Limb (tissue), 2 donors: Measurements from ENCODE around the gene SCEL.

Experiments used
- DNase-seq, 2 donors: peaks; one replicate each; pipeline ENCODE4 v3.0.0-alpha.2; 2016; ENCODE audit errors: extremely low spot score in 2 of 2

SCEL gene

DNA sequence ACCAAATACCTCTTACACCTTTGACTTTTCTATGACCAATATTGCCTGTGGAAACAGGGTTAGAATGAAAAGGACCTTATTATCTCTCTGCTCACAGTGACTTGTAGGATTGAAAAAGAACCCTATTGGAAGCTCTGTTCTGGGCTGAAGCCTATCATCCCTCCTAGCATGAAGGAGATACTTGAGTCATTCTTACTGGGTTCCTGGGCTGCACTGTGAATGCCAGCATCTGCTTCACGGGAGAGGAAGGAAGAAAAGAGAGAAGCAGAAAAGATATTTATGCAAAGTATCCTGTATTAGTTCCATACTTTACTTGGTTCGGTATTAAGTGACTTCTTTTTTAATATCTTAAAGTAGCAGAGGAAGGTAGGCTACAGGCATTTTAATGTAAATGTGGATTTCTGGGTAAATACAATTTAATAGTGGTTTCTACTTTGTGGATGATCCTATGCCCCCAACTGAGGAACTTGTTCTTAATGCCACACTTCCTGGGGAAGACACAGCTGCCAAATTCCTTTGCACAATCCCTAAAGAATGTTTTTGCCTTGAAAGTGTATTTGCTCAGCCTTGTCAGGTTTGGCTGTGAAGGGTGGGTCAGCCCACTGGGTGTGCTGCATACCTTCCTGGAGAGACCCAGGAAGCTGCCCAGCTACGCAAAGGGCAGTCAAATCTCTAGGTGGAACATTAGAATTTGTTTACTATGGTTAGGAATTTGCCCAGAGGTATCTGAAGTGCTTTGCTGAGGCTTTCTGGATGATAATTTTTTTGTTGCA is 13.7 kb upstream of the SCEL start:
- DNase-seq: no peak

DNA sequence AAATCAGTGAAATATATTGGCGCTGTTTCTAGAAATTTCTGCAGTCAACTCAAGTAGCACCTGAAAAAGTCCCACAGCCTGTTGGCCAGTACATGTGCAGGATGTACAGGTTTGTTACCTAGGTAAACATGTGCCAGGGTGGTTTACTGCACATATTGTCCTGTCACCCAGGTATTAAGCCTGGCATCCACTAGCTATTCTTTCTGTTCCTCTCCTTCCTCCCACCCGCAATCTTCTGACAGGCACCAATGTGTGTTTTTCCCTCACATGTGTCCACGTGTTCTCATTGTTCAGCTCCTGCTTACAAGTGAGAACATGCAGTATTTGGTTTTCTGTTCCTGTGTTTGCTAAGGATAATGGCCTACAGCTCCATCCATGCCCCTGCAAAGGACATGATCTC is 13.1 kb upstream of the SCEL start:
- DNase-seq: no peak

DNA sequence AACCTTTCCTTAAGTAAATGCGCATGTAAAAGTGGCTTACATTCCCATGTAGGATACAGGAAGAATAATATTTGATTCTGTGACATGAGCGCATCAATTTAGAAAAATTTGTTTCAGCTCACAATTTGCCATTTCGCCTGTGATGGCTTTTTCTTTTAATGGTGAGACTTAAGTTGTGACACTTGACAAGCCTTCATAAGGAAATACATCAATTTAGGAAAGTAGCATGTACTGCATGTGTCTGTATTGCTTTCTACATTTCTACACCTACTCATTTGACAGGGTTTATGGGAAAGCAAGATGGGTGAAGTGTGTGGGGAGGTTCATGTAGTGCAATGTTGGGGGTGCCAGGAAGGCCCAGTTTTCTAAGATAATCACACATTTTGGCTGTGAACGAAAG is 12.1 kb upstream of the SCEL start:
- DNase-seq: no peak

DNA sequence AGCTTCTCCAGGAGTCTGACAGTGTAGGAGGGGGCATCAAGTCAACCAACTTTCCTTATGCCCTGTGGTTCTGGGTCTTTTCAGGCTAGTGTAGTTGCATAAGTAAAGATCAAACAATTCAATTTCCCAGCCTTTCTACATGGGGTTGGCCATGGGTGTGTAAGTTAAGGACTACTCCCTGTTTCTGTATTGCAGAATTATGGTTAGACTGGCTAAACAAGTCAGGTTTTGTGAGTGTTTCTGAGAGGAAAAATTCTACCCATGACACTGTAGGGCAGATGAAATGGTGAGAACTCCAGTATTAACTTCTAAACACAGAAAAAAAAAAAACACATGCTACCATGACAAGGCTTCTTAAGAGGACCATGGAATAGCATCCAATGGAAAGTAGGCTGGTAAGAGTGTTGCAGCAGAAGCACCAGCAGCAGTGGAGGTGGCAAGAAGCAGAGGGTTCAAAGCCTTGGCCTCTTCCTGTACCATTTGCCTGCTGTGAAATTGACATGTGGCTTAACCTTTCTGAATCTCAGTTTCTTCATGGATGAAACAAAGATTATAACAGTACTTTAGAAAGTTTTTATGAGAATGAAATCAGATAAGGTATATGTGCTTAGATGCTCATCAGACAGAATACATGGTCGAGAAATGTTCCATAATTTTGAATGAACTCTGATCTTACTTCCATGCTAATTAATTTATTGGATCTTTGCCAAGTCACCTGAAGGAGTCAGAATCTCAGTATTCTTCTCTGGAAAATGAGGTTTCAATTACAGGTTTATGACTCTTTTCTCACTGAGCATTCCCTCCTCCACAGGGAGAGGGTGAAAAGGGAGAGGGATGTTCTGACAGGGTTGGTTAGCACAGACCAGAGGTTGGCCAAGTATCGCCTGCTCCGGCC is 11.4 kb upstream of the SCEL start:
- DNase-seq: no peak

DNA sequence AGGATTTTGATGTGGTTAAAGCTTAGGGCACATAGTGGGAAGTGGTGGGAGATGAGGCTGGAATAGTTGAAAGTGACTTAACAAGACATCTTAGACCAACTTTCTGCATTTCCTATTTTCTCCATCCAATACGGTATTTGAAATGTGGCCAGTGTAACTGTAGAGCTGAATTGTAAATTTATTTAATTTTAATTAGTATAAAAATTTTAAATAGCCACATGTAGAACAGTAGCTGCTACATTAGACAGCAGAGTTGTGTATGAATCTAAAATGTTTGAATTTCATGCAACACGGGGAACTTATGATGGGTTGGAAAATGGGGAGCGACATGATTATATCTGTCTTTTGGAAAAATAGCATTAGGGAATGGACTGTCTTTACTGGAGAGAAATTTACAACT is 7.1 kb upstream of the SCEL start:
- no peak for DNase-seq

DNA sequence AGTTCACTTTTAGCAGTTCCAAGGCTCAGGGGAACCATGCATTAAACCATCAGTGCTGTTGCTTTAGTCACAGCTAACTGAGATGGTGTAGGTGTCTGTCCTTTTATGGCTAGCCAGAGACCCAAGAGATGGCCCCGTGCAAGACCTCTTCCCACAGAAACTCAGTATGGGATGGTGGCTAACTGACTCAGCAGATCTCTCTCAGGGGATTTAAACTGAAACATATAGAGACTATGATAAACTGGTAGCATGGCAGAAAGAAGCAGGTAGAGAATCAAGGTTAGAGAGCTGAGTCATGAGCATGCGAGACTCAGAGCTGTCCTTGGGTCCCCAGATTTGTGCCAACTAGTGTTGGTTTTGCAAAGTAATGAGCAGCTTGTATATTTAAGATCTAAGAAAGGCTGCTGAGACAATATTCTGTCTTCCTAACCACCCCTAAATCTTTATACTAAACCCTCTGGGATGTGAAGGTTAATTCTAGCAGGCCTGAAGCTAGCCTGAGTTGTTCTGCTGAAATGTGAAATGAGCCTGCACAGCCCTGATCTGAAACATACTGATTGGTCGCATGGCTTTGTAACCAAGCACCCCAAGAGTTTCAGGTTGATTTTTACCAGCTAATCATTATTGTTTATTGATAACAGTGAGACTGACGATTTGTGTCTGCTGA is 6.5 kb upstream of the SCEL start:
- DNase-seq: no peak

DNA sequence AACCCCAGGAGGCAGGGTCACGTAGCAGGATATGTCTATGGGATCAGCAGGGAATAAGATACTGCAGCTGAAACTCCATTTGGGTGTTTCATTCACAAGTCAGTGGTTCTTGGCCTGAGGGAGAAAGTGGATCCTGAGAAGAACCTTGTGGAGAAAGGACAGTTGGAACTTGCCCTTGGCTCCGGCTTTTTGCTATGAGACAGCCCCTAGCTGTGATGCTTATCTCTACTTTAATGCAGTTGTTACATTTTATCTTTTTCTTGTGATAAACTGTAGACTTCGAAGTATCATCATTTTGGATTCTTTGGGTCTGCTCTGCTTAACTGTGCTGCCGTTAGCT is 6.0 kb upstream of the SCEL start:
- DNase-seq: no peak

DNA sequence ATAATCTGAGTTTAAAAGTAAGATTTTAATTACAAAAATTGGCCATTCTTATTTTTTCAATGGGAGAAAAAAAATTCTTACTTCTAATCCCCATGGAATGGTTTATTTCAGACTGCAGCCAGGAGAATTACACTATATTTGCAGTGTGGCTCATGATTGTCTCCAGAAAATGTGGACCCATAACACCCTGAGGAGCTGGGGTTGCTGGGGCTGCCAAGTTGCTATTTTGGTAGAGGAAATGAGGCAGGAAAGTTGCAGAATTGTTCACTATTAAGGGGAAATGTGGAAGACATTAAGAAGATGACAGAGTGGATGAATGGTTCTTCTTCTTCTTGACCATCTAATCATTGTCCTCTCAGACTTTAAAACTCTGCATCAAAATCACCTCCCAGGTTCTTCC is 4.6 kb upstream of the SCEL start:
- DNase-seq: no peak

DNA sequence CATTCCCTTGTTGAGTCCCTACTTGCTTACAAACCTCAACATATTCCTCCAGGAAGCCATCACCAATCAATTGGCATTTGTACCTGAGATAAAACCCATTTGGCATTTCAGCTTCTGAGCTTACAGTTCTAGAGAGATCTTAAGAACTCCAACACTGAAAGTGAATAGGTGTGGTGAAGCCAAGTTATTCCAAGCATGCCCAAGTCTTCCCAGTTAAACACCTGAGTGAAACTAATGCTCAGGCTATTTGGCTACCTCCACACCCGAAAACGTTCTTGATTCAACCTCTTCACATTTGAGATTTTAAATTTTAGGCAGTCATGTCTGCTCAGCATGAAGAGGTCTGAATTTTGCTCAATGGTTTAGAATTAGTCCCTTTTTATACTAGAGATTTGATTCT is 2.5 kb upstream of the SCEL start:
- no peak for DNase-seq

DNA sequence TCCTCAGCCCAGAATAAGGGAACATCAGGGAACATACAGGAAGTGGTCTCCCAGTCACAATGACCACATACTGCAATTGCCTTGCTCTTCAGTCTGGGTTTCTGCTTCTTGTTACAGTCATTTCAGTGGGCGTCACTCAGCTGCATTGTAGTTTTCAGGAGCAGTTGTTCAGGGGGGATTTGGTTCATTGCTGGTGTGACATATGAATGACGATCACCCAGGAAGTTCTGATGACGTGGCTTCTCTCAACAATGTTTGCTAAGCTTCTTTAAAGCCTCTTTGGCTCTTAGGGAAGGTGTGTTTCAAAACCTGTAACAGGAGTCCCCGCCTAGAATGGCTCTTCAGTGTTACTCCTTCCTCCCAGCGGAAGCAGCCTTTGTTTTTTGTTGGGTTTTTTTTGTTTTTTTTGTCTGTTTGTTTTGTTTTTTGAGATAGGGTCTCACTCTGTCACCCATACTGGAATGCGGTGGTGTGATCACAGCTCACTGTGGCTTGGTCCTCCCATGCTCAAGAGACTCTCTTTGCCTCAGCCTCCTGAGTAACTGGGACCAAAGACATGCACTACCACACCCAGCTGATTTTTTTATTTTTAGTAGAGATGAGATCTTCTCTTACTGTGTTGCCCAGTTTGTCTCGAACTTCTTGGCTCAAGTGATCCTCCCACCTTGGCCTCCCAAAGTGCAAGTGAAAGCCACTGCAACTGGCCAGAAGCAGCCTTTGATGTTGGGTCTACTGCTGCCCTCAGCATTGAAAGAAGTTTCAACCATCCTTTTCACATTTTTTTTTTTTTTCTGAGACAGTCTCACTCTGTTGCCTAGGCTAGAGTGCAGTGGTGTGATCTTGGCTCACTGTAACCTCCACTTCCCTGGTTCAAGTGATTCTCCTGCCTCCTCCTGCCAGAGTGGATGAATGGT is 1.4 kb upstream of the SCEL start:
- no peak for DNase-seq

DNA sequence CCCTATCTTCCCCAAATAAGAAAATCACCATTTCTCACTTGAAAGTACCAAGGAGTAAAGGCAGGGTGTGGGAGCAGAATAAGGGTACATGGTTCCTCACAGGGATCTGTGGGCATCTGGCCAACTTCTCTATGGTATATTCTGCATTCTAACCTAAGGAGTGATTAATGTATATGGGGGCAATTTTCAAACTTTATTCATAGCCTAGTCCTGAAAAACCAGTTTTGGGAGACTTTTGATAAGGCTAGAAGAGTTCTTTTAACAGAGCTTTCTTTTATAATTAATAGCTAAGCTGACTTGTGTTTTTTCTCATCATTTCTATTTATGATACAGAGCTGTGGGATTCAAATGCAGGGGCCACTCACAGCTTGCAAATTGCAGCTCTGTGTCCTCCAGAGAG is 852 bp downstream of the SCEL start:
- DNase-seq: no peak

DNA sequence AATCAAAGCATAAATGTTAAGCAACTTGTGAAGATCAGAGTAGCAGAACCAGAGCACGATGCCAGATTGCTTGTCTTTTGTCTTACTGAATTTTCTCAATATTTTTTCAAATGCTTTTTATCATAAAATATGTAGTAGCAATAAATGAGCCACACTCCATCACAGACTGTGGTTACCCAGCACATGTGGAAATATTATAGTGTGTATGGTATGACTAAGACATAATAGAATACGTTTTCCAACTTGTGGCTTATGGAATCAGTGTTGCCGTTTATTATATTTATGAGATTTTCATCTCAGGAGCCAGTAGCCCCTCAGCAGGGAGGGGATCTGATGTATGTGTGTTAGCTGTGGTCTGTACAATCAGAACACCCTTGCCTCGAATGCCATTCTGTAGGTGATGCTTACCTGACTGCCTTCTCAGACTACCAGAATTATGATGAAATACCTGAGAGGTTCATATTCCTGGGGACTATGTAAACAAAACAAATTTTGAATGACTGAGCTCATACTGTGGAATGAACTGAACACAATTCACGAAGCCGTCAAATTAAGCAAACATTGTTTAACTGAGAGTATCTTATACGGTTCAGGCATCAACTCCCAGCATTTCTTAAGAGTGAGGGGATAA is 1.9 kb downstream of the SCEL start:
- no peak for DNase-seq

DNA sequence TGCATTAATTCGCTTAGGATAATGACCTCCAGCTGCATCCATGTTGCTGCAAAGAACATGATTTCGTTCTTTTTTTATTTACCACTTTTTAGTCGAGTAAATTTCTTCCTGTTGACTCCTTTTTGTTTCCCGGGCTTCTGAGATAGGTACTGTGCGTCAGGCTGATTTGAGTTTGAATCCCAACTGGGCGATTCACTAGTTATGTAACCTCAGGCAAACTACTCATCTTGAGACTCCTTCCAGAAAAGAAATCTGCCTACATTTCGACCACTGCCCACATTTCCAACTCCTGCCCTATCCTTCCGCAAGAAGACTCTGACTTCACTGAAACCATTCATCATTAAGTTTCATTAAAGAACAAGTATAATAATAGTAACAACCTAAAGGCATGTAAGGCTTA is 8.2 kb downstream of the SCEL start:
- DNase-seq: no peak

DNA sequence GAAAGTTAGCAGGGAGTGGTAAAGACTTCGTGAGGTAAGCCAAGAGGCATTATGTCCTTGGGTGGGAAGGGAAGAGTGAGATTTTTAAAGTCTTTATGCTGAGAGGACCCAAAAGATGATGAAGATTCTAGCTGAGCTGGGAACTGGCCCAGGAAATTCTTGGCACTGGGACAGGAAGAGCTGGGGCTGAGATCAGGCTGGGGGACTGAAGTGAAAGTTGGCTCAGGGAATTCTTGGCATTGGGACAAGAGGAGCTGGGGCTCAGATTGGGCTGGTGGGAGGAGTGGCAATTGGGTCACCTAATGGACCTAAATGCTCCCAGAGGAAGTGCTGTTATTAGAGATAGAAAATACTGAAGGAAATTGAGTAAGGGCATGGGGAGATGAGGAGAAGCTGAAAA is 8.8 kb downstream of the SCEL start:
- peak; percentile 70 to 77 for DNase-seq

DNA sequence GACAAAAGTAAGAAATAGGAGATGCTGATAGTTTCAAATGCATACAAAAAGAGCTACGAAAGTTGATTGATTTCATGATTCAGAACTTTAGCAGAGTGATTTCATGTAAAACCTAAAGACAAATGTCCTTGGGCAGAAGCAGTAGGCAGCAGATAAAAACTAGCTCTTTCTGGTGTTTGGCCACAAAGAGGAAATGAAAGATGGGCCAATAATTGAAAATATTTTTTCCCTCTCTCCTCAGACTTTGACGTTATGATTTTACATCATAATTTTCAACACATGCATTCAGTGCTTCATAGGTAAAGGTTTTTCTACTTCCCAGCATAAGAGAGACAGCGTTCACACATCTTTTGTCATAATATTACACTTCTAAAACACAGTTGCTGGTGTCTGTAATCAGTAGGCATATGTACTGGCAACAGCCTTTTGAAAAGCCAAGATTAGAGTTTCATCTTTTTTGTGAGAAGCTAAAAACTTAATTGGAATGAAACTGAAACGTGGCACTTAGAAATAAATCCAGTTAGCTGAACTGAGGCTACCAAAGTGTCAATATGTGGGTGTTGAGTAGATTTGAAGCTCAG is 9.3 kb downstream of the SCEL start:
- no peak for DNase-seq

DNA sequence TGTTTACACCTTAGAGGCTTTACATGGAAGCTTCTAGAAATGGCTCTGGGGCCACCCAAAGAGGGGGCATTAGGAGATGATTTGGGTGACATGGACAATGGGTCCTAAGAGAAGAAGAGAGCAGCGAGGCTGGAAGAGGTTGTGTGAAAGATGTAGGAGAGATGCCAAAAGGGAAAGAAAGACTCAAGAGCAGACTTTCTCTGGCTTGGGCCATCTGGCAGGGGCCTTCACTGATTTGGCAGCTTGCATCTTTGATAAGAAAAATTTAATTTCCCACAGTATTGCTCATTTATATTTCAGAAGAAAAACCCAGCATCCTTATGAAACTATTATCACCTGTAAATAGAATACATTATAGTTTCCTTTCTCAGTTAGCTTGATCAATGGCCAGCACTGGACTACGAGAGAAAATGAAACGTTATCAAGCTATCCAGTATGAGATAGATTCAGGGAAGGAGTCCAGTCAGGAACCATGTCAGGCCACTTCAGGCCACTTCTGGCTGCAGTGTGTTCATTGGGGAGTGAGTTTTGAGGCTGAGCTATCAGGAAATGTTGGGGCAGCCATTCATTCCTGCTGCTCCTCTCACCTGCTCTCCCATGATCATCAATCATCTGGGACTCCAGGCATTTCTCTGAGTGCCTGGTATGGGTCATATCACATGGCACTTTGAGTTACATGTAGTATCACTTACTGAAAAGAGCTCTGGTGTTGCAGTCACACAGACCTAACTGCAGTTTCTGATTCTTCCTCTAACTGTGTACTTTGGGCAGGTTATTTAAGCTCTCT is 10.3 kb downstream of the SCEL start:
- no peak for DNase-seq

DNA sequence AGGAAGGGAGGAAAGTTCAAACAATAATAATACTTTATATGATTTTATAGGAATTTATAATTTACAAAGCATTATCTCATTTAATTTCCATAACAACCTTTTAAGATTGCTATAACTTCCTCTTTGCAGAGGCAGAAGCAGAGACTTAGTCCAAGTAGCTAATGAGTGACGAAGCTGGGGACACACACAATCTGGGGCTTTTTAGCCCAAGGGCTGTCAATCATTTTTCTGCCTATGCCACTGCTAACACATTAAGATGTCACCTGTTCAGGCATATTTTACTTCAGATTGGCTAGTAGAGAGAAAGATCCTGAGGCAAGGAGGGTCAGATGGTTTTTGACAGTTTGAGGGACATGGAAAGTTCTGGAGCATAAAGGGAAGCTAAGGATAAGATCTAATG is 12.6 kb downstream of the SCEL start:
- no peak for DNase-seq

DNA sequence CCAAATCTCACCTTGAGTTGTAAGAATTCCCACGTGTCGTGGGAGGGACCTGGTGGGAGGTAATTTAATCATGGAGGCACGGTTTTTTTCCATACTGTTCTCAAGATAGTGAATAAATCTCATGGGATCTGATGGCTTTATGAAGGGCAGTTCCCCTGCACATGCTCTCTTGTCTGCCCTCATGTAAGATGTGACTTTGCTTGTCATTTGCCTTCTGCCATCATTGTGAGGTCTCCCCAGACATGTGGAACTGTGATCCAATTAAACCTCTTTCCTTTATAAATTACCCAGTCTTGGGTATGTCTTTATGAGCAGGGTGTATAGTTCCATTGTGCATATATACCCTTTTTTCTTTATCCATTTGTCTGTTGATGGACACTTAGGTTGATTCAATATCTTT is 13.1 kb downstream of the SCEL start:
- DNase-seq: no peak

DNA sequence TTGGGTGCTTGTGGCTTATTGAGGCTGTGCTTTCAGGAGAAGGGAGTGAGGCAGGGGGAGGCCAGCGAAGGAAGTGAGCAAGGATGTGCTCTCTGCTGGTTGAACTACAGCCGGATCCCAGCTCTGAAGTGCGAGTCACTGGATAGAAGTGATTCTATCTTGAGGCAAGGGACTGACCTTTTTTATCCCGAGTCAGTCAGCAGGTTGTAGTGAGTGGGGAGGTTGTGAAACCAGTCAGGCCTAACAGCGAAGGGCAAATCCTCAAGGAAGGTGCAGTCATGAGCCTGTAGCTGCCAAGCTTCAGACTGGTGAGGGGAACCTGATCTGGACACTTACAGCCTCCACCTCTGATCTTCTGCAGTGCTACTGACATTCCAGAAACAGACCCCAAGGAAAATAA is 18.6 kb downstream of the SCEL start:
- no peak for DNase-seq

DNA sequence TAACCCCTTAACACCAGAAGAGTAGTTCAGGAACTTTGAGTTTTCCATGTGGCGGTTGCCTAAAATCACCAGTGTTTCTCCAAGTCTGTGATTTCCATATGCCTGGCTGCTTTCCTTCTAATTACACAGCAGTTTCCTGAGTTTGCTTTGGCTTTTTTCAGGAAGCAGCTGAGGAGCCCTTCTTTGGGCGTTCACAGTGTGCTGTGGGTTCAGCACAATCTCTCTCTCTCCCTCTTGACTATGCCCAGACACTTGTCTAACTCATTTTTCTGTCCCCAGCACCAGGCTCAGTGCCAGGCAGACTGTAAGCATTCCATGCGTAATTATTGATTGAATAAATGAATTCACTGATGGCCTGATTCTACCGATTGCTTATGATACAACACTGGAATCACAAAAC is 19.7 kb downstream of the SCEL start:
- no peak for DNase-seq
